B cell (primary cell): ENCODE measurements around the gene CPT1A. TPM values are rescaled to one million over a fixed set of nuclear protein-coding genes. Genes with fewer than 3 reads are reported as not detected.
A peak's percentile ranks its signal among the peaks of the same experiment; 100 is the strongest.

Experiments used
- ATAC-seq: fragments of 200-7000 bp; cut with Tn5 transposase; one replicate; pipeline ENCODE4 v1.10.0; 2021; ENCODE audit warnings: low read depth, mild to moderate bottlenecking, moderate number of reproducible peaks, moderate library complexity
- CTCF ChIA-PET: fragments of 350-600 bp; sonication (Branson Sonifier 250); formaldehyde crosslinking; loops from one replicate; lab custom pipeline; 2021; ENCODE audit warnings: antibody characterized with exemption, inconsistent platforms; lab: Charles Lee
- POLR2A ChIA-PET: fragments of 350-600 bp; sonication (Branson Sonifier 250); formaldehyde crosslinking; loops from one replicate; lab custom pipeline; 2021; ENCODE audit warnings: antibody characterized with exemption; lab: Charles Lee
- DNase-seq: peaks from one replicate; pipeline ENCODE4 v3.0.0; 2013
- H2AFZ ChIP-seq: 2 replicates; pipeline ENCODE4 v1.6.1; 2012; ENCODE audit warnings: mild to moderate bottlenecking, low read depth, low read length; ENCODE audit not compliant: insufficient read depth, poor library complexity, severe bottlenecking
- H3K27ac ChIP-seq, 2 donors: 1 replicate in 1 of 2; 2 replicates in 1 of 2; pipeline ENCODE4 v1.5.1; 2012 to 2013; ENCODE audit warnings: low read length in 2 of 2, mild to moderate bottlenecking in 2 of 2, moderate library complexity in 1 of 2
- H3K27me3 ChIP-seq, 4 experiments: fragments of 200-600 bp in 1 of 4; sonication (generic) in 1 of 4; replicated peaks in 1 of 4; 1 replicate in 2 of 4; 2 replicates in 2 of 4; pipeline versions ENCODE4 v1.6.1 to v1.7.0; 2013 to 2016; ENCODE audit warnings: low read length in 3 of 4, mild to moderate bottlenecking in 2 of 4, mixed read lengths in 1 of 4, moderate library complexity in 1 of 4; ENCODE audit not compliant: insufficient read depth in 4 of 4, control insufficient read depth in 3 of 4; ENCODE audit errors: control extremely low read depth in 1 of 4
- H3K36me3 ChIP-seq, 2 experiments: replicated peaks in 1 of 2; 1 replicate in 1 of 2; 2 replicates in 1 of 2; pipeline versions ENCODE4 v1.6.1 to v1.7.1; 2013; ENCODE audit warnings: low read length in 1 of 2; ENCODE audit not compliant: insufficient read depth in 2 of 2, control insufficient read depth in 1 of 2; ENCODE audit errors: control extremely low read depth in 1 of 2, extremely low read depth in 1 of 2
- H3K4me1 ChIP-seq, 2 donors: fragments of 200-600 bp in 1 of 2; sonication (generic) in 1 of 2; 1 replicate in 1 of 2; 2 replicates in 1 of 2; pipeline versions ENCODE4 v1.5.1 to v1.6.1; 2013 to 2017; ENCODE audit warnings: low read length in 2 of 2; ENCODE audit not compliant: control insufficient read depth in 2 of 2, insufficient read depth in 2 of 2
- H3K4me2 ChIP-seq: replicated peaks from 2 replicates; pipeline ENCODE3; 2012; ENCODE audit warnings: mild to moderate bottlenecking, low read depth, low read length; ENCODE audit not compliant: poor library complexity, severe bottlenecking
- H3K4me3 ChIP-seq, 5 experiments: fragments of 200-600 bp in 1 of 5; sonication (generic) in 1 of 5; 1 replicate in 3 of 5; 2 replicates in 2 of 5; pipeline versions ENCODE4 v1.5.1 to v1.7.0; 2011 to 2016; ENCODE audit warnings: low read length in 4 of 5, mild to moderate bottlenecking in 4 of 5, low read depth in 2 of 5, control low read depth in 1 of 5, moderate library complexity in 1 of 5; ENCODE audit not compliant: insufficient read depth in 1 of 5; ENCODE audit errors: control extremely low read depth in 1 of 5, extremely low read depth in 1 of 5
- H3K79me2 ChIP-seq: fragments of 200-600 bp; sonication (generic); one replicate; pipeline ENCODE4 v1.6.0; 2016; ENCODE audit warnings: low read length; ENCODE audit not compliant: control insufficient read depth, insufficient read depth
- H3K9ac ChIP-seq: fragments of 200-600 bp; sonication (generic); 2 replicates; pipeline ENCODE4 v1.6.1; 2017; ENCODE audit warnings: mild to moderate bottlenecking, low read length, moderate library complexity
- H3K9me3 ChIP-seq, 3 donors: one replicate each; pipeline versions ENCODE4 v1.6.1 to v1.7.1; 2013; ENCODE audit warnings: low read length in 2 of 3; ENCODE audit not compliant: control insufficient read depth in 2 of 3, insufficient read depth in 1 of 3; ENCODE audit errors: control extremely low read depth in 1 of 3
- H4K20me1 ChIP-seq: 2 replicates; pipeline ENCODE4 v1.6.0; 2012; ENCODE audit warnings: mild to moderate bottlenecking, low read length; ENCODE audit not compliant: insufficient read depth, control insufficient read depth, poor library complexity, severe bottlenecking
- H3K27ac Mint-ChIP-seq: one replicate; pipeline ENCODE4 v1.8.0; 2021; ENCODE audit warnings: mixed read lengths
- H3K27me3 Mint-ChIP-seq: one replicate; pipeline ENCODE4 v1.8.0; 2021; ENCODE audit warnings: mixed read lengths
- H3K4me1 Mint-ChIP-seq: one replicate; pipeline ENCODE4 v1.8.0; 2021; ENCODE audit warnings: mixed read lengths
- H3K4me3 Mint-ChIP-seq: one replicate; pipeline ENCODE4 v1.8.0; 2021; ENCODE audit warnings: mixed read lengths
- H3K9me3 Mint-ChIP-seq: one replicate; pipeline ENCODE4 v1.8.0; 2022; ENCODE audit warnings: mixed read lengths; ENCODE audit not compliant: insufficient read depth
- CTCF ChIP-seq: fragments of 200-600 bp; IDR thresholded peaks from one replicate; pipeline ENCODE4 v1.8.0; 2022; ENCODE audit warnings: antibody characterized with exemption, mild to moderate bottlenecking
- EZH2 ChIP-seq: IDR thresholded peaks from 2 replicates; pipeline ENCODE4 v1.6.1; 2012; ENCODE audit warnings: borderline replicate concordance, low read depth, mild to moderate bottlenecking, moderate library complexity, low read length; ENCODE audit not compliant: insufficient read depth, poor library complexity, severe bottlenecking
- WGBS: methylation state at CpG from one replicate; pipeline ENCODE4 v1.1.5; 2013; ENCODE audit warnings: missing lambda C conversion rate; ENCODE audit not compliant: insufficient coverage; 5-methylcytosine and 5-hydroxymethylcytosine counted together
- intact Hi-C: fragments of 100-400 bp; cut with micrococcal nuclease; formaldehyde crosslinking; loops from one replicate; pipeline ENCODE4 v1.10.0; 2022
- polyA plus RNA-seq: library from polyadenylated mRNA; depleted of rRNA; stranded (reverse); fragments of >200 nt; gene quantifications from 2 replicates; pipeline ENCODE4 v1.2.3, GENCODE V29; 2012
- total RNA-seq, 2 donors: library from RNA; stranded (reverse); fragments of 120-200 nt in 1 of 2; gene quantifications; 1 replicate in 1 of 2; 2 replicates in 1 of 2; pipeline versions ENCODE4 v1.2.3 to v1.2.4, GENCODE V29; 2013 to 2022

CPT1A gene
- total and polyA plus RNA-seq, 2 donors (not counting 1 experiment from before 2014, with no cell fraction given): 15.6 to 40.8 TPM

DNA sequence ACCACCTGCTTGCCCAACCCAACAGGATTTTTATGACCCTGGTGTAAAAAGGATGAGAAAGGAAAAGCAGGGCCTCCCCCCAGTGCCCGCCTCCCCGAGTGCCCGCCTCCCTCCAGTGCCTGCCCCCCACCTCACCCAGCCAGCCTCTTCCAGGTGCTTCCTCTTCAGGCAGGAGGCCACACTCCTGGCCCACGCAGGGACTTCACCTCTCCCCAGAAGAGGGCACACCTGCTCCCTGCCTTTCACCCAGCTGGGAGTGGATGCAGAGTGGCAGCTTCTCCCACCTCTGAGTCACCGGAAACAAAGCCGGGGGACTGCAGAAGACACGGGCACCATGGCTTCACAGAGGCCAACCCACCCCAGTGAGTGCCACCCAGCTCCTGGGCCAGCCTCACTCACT is 16.1 kb downstream of the CPT1A start:
- Mint-ChIP-seq H3K4me3 (peak overlapping the region; percentile 34), H3K27me3 (no peaks in the 10 kb centered on the region), H3K9me3 (no peaks in the 10 kb centered on the region), H3K4me1 (peaks cover 48% of the 10 kb centered on the region), H3K27ac (peak overlapping the region; percentile 37)
- ChIA-PET POLR2A (interaction anchor here (0.5 to 1.0 kb wide), 3 partner anchors 13 to 44 kb away, joined by 3 to 11 read pairs (median 3); no protein-coding TSS in a partner anchor), CTCF (interaction anchor here (1.0 to 8.3 kb wide), 6 partner anchors 11 to 818 kb away, joined by 3 to 70 read pairs (median 4); partner anchors contain the start of gene CPT1A)
- Histone ChIP-seq H3K4me3 (no peak overlapping the region), H3K27me3 (no peaks in the 10 kb centered on the region), H3K4me1 (peaks cover 29 to 36% of the 10 kb centered on the region in 2 donors), H2AFZ (no peak overlapping the region), H3K4me2 (peak overlapping the region; percentile 39), H3K9ac (no peak overlapping the region), H3K9me3 (no peaks in the 10 kb centered on the region), H3K36me3 (no peaks in the 10 kb centered on the region), H4K20me1 (no peaks in the 10 kb centered on the region), H3K27ac (no peak overlapping the region), H3K79me2 (peaks cover 73% of the 10 kb centered on the region)
- TF ChIP-seq EZH2 (no peak), CTCF (peak; percentile 17)
- 0% methylated on average over 4 of the region's 7 CpGs for WGBS
- DNase-seq (peak; percentile 70), ATAC-seq (peak; percentile 82)
- intact Hi-C loops: loop anchor here (1.0 kb wide), 2 partner anchors 14 to 18 kb away; no protein-coding TSS in a partner anchor

DNA sequence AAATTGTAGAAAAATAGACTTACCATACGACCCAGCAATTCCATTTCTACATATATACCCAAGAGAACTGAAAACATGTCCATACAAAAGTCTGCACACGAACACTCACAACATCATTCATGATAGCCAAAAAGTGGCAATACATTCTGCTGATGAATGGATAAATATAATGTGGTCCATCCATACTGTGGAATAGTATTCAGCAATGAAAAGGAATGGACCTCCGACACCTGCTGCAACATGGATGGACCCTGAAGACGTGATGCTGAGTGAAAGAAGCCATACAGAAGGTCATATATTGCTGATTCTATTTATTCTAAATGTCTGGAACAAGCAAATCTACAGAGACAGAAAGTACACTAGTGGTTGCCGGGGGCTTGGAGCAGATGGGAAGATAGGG is 19.2 kb downstream of the CPT1A start:
- no peak for DNase-seq
- Mint-ChIP-seq H3K27me3 (no peaks in the 10 kb centered on the region), H3K27ac (no peak overlapping the region), H3K4me3 (no peak overlapping the region), H3K4me1 (peaks cover 40% of the 10 kb centered on the region), H3K9me3 (no peaks in the 10 kb centered on the region)
- no peaks in the 10 kb centered on the region for H3K27me3 ChIP-seq
- ChIA-PET POLR2A (no interaction called here), CTCF (interaction anchor here (8.3 kb wide), 1 partner anchor 21 kb away, joined by 70 read pairs; the partner anchor contains the start of gene CPT1A)
- no peaks in the 10 kb centered on the region for H3K36me3 ChIP-seq
- no peak overlapping the region for H3K4me2 ChIP-seq
- H3K4me1 ChIP-seq: peaks cover 11 to 17% of the 10 kb centered on the region in 2 donors
- H3K4me3 ChIP-seq: no peak overlapping the region
- intact Hi-C loops: no loop called here
- no peaks in the 10 kb centered on the region for H4K20me1 ChIP-seq
- no peaks in the 10 kb centered on the region for H3K9me3 ChIP-seq
- H3K79me2 ChIP-seq: peaks cover 51% of the 10 kb centered on the region
- H2AFZ ChIP-seq: no peak overlapping the region
- no peak overlapping the region for H3K9ac ChIP-seq
- H3K27ac ChIP-seq: no peak overlapping the region
- WGBS: 90% methylated on average over 2 of the region's 5 CpGs
- TF ChIP-seq CTCF (no peak), EZH2 (no peak)
- ATAC-seq: no peak
